OCI-LY3 (cell line): ENCODE data around the gene SIGLEC11.
A peak's percentile ranks its signal among the peaks of the same experiment; 100 is the strongest.

ENCODE experiments used
- H2AFZ ChIP-seq: fragments of 200-600, 300-600 bp; shearing (Covaris generic); 2 replicates; pipeline ENCODE4 v1.6.0; 2014; ENCODE audit warnings: antibody characterized with exemption, low read depth, low read length
- H3K27ac ChIP-seq: fragments of 200-600, 300-600 bp; sonication (generic); 2 replicates; pipeline ENCODE4 v1.5.1; 2014; ENCODE audit warnings: mild to moderate bottlenecking, low read length, moderate library complexity, mixed read lengths
- H3K27me3 ChIP-seq: fragments of 200-600, 300-600 bp; sonication (generic); 2 replicates; pipeline ENCODE4 v1.6.1; 2014; ENCODE audit warnings: low read depth, low read length, mixed read lengths
- H3K36me3 ChIP-seq: fragments of 200-600, 300-600 bp; sonication (generic); replicated peaks from 2 replicates; pipeline ENCODE3; 2014; ENCODE audit warnings: low read depth, low read length, mixed read lengths
- H3K4me1 ChIP-seq: fragments of 300-600, 200-600 bp; sonication (generic); 2 replicates; pipeline ENCODE4 v1.6.1; 2014; ENCODE audit warnings: low read length, mixed read lengths
- H3K4me2 ChIP-seq: fragments of 200-600, 300-600 bp; sonication (generic); 2 replicates; pipeline ENCODE4 v1.6.1; 2014; ENCODE audit warnings: low read length, mixed read lengths
- H3K4me3 ChIP-seq: fragments of 300-600, 200-600 bp; sonication (generic); 2 replicates; pipeline ENCODE4 v1.5.1; 2014; ENCODE audit warnings: antibody characterized with exemption, mild to moderate bottlenecking, low read length, moderate library complexity
- H3K79me2 ChIP-seq: fragments of 300-600, 200-600 bp; shearing (Covaris generic); 2 replicates; pipeline ENCODE4 v1.6.1; 2014; ENCODE audit warnings: mild to moderate bottlenecking, low read length, mixed read lengths
- H3K9ac ChIP-seq: fragments of 300-600, 200-600 bp; shearing (Covaris generic); 2 replicates; pipeline ENCODE4 v1.6.0; 2014; ENCODE audit warnings: mild to moderate bottlenecking, low read length, moderate library complexity
- H3K9me3 ChIP-seq: fragments of 200-600, 300-600 bp; shearing (Covaris generic); 2 replicates; pipeline ENCODE4 v1.6.1; 2014; ENCODE audit warnings: low read length, mixed read lengths; ENCODE audit not compliant: insufficient read depth
- H4K20me1 ChIP-seq: fragments of 200-600, 300-600 bp; sonication (generic); 2 replicates; pipeline ENCODE4 v1.6.1; 2016; ENCODE audit warnings: low read length, mixed read lengths; ENCODE audit not compliant: insufficient read depth
- EZH2phosphoT487 ChIP-seq: fragments of 200-600 bp; shearing (Covaris generic); IDR thresholded peaks from 2 replicates; pipeline ENCODE4 v1.6.1; 2018; ENCODE audit warnings: antibody characterized with exemption, mixed run types, low read depth
- TF ChIP-seq, protein P1 (sequence below): fragments of 200-600, 300-600 bp; sonication (generic); IDR thresholded peaks from 2 replicates; pipeline ENCODE4 v1.5.1; 2014; ENCODE audit warnings: antibody characterized with exemption, low read length, low read depth

The SIGLEC11 gene

DNA sequence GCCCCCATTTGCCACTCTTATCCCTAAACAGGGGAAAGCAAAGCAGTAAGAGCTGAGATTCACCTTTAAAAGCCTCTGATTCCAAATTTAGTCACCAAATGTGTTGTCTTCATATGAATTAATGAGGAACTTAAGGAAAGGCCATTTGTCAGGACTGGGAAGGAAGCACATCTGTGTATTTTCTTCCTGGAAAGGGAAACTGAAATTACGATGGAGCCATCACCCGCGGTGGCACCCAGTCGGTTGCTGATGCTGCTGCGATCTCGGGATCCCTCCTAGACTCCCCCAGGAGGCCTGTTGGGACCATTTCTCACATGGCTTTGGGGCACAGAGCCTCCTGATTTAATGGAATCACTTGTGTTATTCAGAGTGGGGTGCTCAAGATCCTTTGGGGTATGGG is 56.8 kb downstream of the SIGLEC11 start:
- Histone ChIP-seq H3K27me3 (no peaks in the 10 kb centered on the region), H3K27ac (peak overlapping the region; percentile 79), H3K36me3 (peaks cover 32% of the 10 kb centered on the region), H3K4me3 (peak overlapping the region; percentile 47), H4K20me1 (no peaks in the 10 kb centered on the region), H2AFZ (peak overlapping the region; percentile 78), H3K4me2 (peak overlapping the region; percentile 77), H3K9me3 (no peaks in the 10 kb centered on the region), H3K4me1 (peaks cover 95% of the 10 kb centered on the region), H3K79me2 (peaks cover 22% of the 10 kb centered on the region), H3K9ac (peak overlapping the region; percentile 69)
- TF ChIP-seq EZH2phosphoT487: no peak
- TF ChIP-seq, protein P1, sequence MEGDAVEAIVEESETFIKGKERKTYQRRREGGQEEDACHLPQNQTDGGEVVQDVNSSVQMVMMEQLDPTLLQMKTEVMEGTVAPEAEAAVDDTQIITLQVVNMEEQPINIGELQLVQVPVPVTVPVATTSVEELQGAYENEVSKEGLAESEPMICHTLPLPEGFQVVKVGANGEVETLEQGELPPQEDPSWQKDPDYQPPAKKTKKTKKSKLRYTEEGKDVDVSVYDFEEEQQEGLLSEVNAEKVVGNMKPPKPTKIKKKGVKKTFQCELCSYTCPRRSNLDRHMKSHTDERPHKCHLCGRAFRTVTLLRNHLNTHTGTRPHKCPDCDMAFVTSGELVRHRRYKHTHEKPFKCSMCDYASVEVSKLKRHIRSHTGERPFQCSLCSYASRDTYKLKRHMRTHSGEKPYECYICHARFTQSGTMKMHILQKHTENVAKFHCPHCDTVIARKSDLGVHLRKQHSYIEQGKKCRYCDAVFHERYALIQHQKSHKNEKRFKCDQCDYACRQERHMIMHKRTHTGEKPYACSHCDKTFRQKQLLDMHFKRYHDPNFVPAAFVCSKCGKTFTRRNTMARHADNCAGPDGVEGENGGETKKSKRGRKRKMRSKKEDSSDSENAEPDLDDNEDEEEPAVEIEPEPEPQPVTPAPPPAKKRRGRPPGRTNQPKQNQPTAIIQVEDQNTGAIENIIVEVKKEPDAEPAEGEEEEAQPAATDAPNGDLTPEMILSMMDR: no peak
